ENCODE data around the gene PLD6. TPM values are rescaled to one million over a fixed set of nuclear protein-coding genes. Genes with fewer than 3 reads are reported as not detected.
"Not testable (repeated sequence)": the region's sequence is repeated elsewhere in the genome, so short reads cannot be mapped to it uniquely, and the experiment has no call there.

The PLD6 gene
- total and polyA plus RNA-seq, 10 donors, result 1.4 to 5.6 (median 3.5) TPM

- 92 to 100% (median 94%) methylated on average over 4 of the region's 4 CpGs for WGBS, 5 donors
- intact Hi-C loops (cut with DNase I; ENCODE audit: low total_unique reads), result no loop called here
These were observed 44.4 kb downstream of the PLD6 start for GRCh38 chr17:17161759-17162158.

GRCh38 chr17:17161121-17161520 lies 45.0 kb downstream of the PLD6 start:
- intact Hi-C loops (cut with DNase I; ENCODE audit: low total_unique reads), result no loop called here
- Histone ChIP-seq H3K36me3 (peaks cover 0 to 100% (median 96%) of the 10 kb centered on the region in 6 donors), H3K9me3 (no peaks in the 10 kb centered on the region), H3K27ac (no peak overlapping the region), H3K4me1 (peaks cover 0 to 22% (median 0%) of the 10 kb centered on the region in 6 donors), H3K27me3 (replicated peaks in 1 of 7) (no peaks in the 10 kb centered on the region), H3K4me3 (no peak overlapping the region)
- DNase-seq, result no peak
- 88 to 99% (median 95%) methylated on average over 6 of the region's 6 CpGs for WGBS, 5 donors
- peak in 1 of 3 donors; percentile 26 for TF ChIP-seq POLR2AphosphoS5 (IDR thresholded peaks at IDR 0.05)
- no peak for TF ChIP-seq CTCF (IDR thresholded peaks at IDR 0.05 in 8 of 11, conservative IDR thresholded peaks at IDR 0.05 in 3 of 11)

More at GRCh38 chr17:17161759-17162158, 44.4 kb downstream of the PLD6 start:
- H3K4me1 ChIP-seq, result peaks cover 0 to 22% (median 0%) of the 10 kb centered on the region in 6 donors
- no peak overlapping the region for H3K27ac ChIP-seq
- no peak for DNase-seq
- no peaks in the 10 kb centered on the region for H3K27me3 ChIP-seq (replicated peaks in 1 of 7)
- H3K36me3 ChIP-seq, result peaks cover 0 to 100% (median 96%) of the 10 kb centered on the region in 6 donors
- TF ChIP-seq POLR2A (IDR thresholded peaks at IDR 0.05) (no peak), CTCF (IDR thresholded peaks at IDR 0.05 in 8 of 11, conservative IDR thresholded peaks at IDR 0.05 in 3 of 11) (no peak), POLR2AphosphoS5 (IDR thresholded peaks at IDR 0.05) (no peak)
- H3K4me3 ChIP-seq, result no peak overlapping the region
- no peaks in the 10 kb centered on the region for H3K9me3 ChIP-seq

- peaks cover 8 to 100% (median 96%) of the 10 kb centered on the region in 6 donors for H3K36me3 ChIP-seq
- 94 to 98% (median 97%) methylated on average over 4 of the region's 4 CpGs for WGBS, 5 donors
These were observed 46.6 kb downstream of the PLD6 start for GRCh38 chr17:17159571-17159970.

GRCh38 chr17:17158506-17158905 lies 47.6 kb downstream of the PLD6 start:
- not testable (repeated sequence) for H3K4me3 ChIP-seq; H3K27me3 ChIP-seq (replicated peaks in 1 of 7); H3K27ac ChIP-seq; H3K9me3 ChIP-seq; H3K4me1 ChIP-seq; DNase-seq
- WGBS, 5 donors, result 94 to 99% (median 97%) methylated on average over 24 to 33 of the region's 33 CpGs
- H3K36me3 ChIP-seq, result peaks cover 8 to 100% (median 95%) of the 10 kb centered on the region in 6 donors
- intact Hi-C loops (cut with DNase I; ENCODE audit: low total_unique reads), result loop anchor here (10.0 kb wide), 1 partner anchor 154 kb away; no protein-coding TSS in a partner anchor

More at GRCh38 chr17:17159571-17159970, 46.6 kb downstream of the PLD6 start:
- no peaks in the 10 kb centered on the region for H3K9me3 ChIP-seq
- no peak for TF ChIP-seq POLR2A (IDR thresholded peaks at IDR 0.05)
- no peaks in the 10 kb centered on the region for H3K27me3 ChIP-seq (replicated peaks in 1 of 7)
- H3K27ac ChIP-seq, result no peak overlapping the region
- no peak for DNase-seq
- peaks cover 0 to 15% (median 0%) of the 10 kb centered on the region in 6 donors for H3K4me1 ChIP-seq
- no peak overlapping the region for H3K4me3 ChIP-seq
- intact Hi-C loops (cut with DNase I; ENCODE audit: low total_unique reads), result loop anchor here (10.0 kb wide), 1 partner anchor 155 kb away; no protein-coding TSS in a partner anchor

- Histone ChIP-seq H3K36me3 (peaks cover 8 to 100% (median 89%) of the 10 kb centered on the region in 6 donors), H3K4me3 (no peak overlapping the region), H3K9me3 (no peaks in the 10 kb centered on the region), H3K27ac (no peak overlapping the region), H3K27me3 (replicated peaks in 1 of 7) (no peaks in the 10 kb centered on the region), H3K4me1 (peaks cover 3 to 11% (median 9%) of the 10 kb centered on the region in 6 donors)
- intact Hi-C loops (cut with DNase I; ENCODE audit: low total_unique reads), result loop anchor here (10.0 kb wide), 1 partner anchor 152 kb away; no protein-coding TSS in a partner anchor
- DNase-seq, result no peak
- WGBS, 5 donors, result 94 to 96% (median 96%) methylated on average over 5 to 6 of the region's 6 CpGs
- no peak for TF ChIP-seq POLR2A (IDR thresholded peaks at IDR 0.05)
- no peak for TF ChIP-seq CTCF (IDR thresholded peaks at IDR 0.05 in 8 of 11, conservative IDR thresholded peaks at IDR 0.05 in 3 of 11)
- TF ChIP-seq POLR2AphosphoS5 (IDR thresholded peaks at IDR 0.05), result no peak
These were observed 49.1 kb downstream of the PLD6 start for GRCh38 chr17:17157041-17157440.

Data from spleen (tissue), 11 donors.